A549 (cell line): Measurements from ENCODE around the gene DDX39B.

Source experiments
- EHF ChIP-seq: fragments of 250-450 bp; sonication (Bioruptor Pico); IDR thresholded peaks from 2 replicates; pipeline ENCODE4 v1.5.0; 2020; ENCODE audit warnings: mild to moderate bottlenecking
- HOXA7 ChIP-seq: fragments of 250-450 bp; sonication (Bioruptor Pico); IDR thresholded peaks from 2 replicates; pipeline ENCODE4 v1.5.0; 2020; ENCODE audit warnings: mild to moderate bottlenecking, moderate library complexity
- TF ChIP-seq, protein P1 (sequence below): fragments of >200 bp; sonication (Bioruptor Twin); formaldehyde crosslinking; IDR thresholded peaks from 3 replicates; pipeline ENCODE4 v1.5.1; 2016

DNA sequence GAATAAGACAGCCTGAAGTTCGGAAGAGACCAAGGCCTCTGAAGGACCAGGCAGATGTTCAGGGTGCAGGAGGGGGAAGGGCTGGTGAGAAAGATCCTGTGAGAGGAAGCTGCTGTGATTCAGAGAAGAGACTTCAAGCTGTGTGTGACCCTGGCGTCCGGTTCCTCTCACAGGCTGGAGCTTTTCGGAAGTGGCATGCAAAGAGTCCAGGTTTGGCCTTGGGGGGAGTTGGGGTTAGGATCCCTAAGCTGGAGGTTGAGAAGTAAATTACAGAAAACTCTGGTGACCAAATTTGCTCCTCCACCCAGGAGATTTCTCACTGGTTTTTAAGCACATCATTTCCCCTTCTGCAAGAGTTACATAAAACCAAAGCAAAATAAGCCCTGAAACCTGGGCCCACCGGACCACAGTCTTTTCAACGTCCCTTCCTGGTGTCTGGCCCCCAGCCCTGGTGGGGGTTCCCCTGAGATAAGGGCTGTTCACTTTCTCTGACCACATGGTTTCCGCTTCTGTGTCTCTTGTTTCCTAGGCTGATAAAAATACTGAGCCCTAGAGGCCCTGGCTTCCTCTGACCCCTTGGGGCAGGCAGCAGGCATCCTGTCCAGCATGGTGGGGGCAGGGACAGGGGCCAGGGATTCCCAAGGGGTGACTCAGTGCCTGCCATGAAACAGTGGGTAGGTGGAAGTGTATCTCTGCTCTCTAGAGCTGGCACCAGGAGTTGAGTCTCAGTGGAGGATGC, 18.3 kb upstream of the DDX39B start:
- TF ChIP-seq EHF (CRISPR knock-in tag) (no peak), HOXA7 (CRISPR knock-in tag) (no peak)
- TF ChIP-seq, protein P1, sequence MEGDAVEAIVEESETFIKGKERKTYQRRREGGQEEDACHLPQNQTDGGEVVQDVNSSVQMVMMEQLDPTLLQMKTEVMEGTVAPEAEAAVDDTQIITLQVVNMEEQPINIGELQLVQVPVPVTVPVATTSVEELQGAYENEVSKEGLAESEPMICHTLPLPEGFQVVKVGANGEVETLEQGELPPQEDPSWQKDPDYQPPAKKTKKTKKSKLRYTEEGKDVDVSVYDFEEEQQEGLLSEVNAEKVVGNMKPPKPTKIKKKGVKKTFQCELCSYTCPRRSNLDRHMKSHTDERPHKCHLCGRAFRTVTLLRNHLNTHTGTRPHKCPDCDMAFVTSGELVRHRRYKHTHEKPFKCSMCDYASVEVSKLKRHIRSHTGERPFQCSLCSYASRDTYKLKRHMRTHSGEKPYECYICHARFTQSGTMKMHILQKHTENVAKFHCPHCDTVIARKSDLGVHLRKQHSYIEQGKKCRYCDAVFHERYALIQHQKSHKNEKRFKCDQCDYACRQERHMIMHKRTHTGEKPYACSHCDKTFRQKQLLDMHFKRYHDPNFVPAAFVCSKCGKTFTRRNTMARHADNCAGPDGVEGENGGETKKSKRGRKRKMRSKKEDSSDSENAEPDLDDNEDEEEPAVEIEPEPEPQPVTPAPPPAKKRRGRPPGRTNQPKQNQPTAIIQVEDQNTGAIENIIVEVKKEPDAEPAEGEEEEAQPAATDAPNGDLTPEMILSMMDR, result no peak
